Cortex of kidney (tissue), 1 donor: ENCODE measurements around the gene TSPAN5.

Source experiments
- DNase-seq: peaks from one replicate; lab custom pipeline; 2025; lab: John Stamatoyannopoulos, UW

TSPAN5 gene

GRCh38 chr4:98673288-98673644 lies 14.9 kb upstream of the TSPAN5 start:
- DNase-seq, result no peak

GRCh38 chr4:98672583-98673287 lies 14.3 kb upstream of the TSPAN5 start:
- no peak for DNase-seq

- DNase-seq, result no peak
These were observed 12.7 kb upstream of the TSPAN5 start for GRCh38 chr4:98671131-98671530.

- DNase-seq, result no peak
These were observed 11.8 kb upstream of the TSPAN5 start for GRCh38 chr4:98670186-98670585.

- DNase-seq, result no peak
These were observed 11.2 kb upstream of the TSPAN5 start for GRCh38 chr4:98669577-98669976.

GRCh38 chr4:98664959-98665358 lies 6.5 kb upstream of the TSPAN5 start:
- DNase-seq, result no peak

GRCh38 chr4:98663226-98664006 lies 5.0 kb upstream of the TSPAN5 start:
- DNase-seq, result no peak

- no peak for DNase-seq
These were observed 4.3 kb upstream of the TSPAN5 start for GRCh38 chr4:98662626-98663225.

- no peak for DNase-seq
These were observed 3.6 kb upstream of the TSPAN5 start for GRCh38 chr4:98662055-98662453.

- no peak for DNase-seq
These were observed 3.1 kb upstream of the TSPAN5 start for GRCh38 chr4:98661371-98662054.

- no peak for DNase-seq
These were observed 1.5 kb upstream of the TSPAN5 start for GRCh38 chr4:98659741-98660462.

GRCh38 chr4:98659106-98659592 lies 738 bp upstream of the TSPAN5 start:
- no peak for DNase-seq

GRCh38 chr4:98657531-98658286 lies 702 bp downstream of the TSPAN5 start:
- no peak for DNase-seq

GRCh38 chr4:98656886-98657285 lies 1.5 kb downstream of the TSPAN5 start:
- no peak for DNase-seq

GRCh38 chr4:98656443-98656842 lies 2.0 kb downstream of the TSPAN5 start:
- no peak for DNase-seq

- no peak for DNase-seq
These were observed 4.2 kb downstream of the TSPAN5 start for GRCh38 chr4:98653890-98654867.

- no peak for DNase-seq
These were observed 5.4 kb downstream of the TSPAN5 start for GRCh38 chr4:98652996-98653395.

GRCh38 chr4:98648602-98649001 lies 9.8 kb downstream of the TSPAN5 start:
- no peak for DNase-seq

- DNase-seq, result no peak
These were observed 12.0 kb downstream of the TSPAN5 start for GRCh38 chr4:98646422-98646821.

GRCh38 chr4:98645527-98645926 lies 12.9 kb downstream of the TSPAN5 start:
- DNase-seq, result no peak
